HL-60/S4 treated with retinoic acid at 250 ng/mL for 4 days and 3 days (cell line): ENCODE data around the gene SPATA6L.
"Not testable (repeated sequence)": the region's sequence is repeated elsewhere in the genome, so short reads cannot be mapped to it uniquely, and the experiment has no call there.

Experiments
- in situ Hi-C: fragments of 300-500 bp; cut with MboI; formaldehyde crosslinking; loops from 2 replicates; pipeline ENCODE4 v1.7.0; 2022; ENCODE audit warnings: low sequenced_read_pairs

SPATA6L gene

DNA sequence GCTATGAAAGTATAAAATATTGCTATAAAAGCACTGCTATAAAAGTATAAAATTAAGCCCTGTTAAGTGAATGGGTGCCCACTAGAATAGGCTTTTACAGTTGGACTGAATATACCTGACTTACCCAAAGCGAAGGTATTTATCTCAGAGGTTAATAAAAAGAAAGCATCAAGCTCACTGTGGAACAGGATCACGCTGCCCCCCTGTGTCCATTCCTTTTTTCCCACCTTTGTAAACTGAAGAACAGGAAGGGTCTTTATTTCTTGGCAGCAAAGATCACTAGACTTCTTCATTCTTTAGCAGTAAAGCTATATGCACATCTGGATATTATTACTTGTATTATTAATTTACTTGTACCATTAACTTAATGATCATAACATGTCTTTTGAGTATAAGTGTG lies 26.3 kb downstream of the SPATA6L start:
- in situ Hi-C loops: no loop called here

DNA sequence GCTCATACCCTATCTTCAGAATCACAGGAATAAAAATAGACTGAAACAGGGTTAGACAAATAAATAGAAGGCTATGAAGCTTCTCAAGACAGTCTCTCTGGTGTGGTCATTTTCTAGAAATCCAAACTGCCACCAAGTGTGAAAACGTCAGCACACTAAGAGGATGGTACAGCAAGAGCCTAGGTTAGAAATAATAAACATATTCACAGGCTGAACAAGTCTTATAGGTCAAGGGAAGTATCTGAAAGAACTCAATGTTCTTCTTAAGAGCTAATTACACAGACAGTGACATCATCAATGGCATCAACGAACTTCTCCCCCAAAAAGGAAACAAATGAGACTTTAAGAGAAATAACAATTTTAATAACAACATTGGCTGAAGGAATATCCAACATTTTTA lies 26.9 kb downstream of the SPATA6L start:
- in situ Hi-C loops: no loop called here

- in situ Hi-C loops: no loop called here
Measured at GRCh38 chr9:4638968-4639367, 27.3 kb downstream of the SPATA6L start.

- in situ Hi-C loops: no loop called here
Measured at GRCh38 chr9:4630836-4631235, 35.4 kb downstream of the SPATA6L start.

- in situ Hi-C loops: no loop called here
Measured at GRCh38 chr9:4622016-4622415, 44.3 kb downstream of the SPATA6L start.

DNA sequence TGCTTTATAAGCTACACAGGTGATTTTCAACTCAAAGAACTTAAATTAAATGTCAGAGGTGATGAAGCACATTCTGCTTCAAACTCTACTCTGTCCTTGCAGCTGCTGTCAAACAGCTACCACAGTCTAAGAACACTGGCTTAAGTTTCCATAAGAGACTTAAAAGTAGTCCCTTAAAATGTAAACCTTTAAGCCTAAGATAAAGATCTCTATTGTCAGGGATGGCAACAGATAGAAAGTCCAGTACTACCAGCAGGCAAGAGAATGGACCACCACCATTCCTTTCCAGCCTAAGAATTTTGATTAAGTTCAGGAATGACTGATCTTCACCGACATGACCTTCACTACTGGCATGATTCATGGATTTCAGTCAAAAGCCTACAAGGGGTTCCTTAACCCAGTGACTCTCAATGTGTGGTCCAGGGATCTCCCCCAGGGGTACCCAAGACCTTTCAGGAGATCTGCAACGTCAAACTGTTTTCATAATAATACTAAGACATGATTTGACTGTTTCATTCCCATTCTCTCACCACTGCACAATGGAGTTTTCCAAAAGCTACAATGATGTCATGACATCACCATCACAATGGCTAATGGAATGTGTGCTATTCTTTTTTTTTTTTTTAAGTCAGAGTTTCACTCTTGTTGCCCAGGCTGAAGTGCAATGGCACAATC lies 45.3 kb downstream of the SPATA6L start:
- in situ Hi-C loops: no loop called here

DNA sequence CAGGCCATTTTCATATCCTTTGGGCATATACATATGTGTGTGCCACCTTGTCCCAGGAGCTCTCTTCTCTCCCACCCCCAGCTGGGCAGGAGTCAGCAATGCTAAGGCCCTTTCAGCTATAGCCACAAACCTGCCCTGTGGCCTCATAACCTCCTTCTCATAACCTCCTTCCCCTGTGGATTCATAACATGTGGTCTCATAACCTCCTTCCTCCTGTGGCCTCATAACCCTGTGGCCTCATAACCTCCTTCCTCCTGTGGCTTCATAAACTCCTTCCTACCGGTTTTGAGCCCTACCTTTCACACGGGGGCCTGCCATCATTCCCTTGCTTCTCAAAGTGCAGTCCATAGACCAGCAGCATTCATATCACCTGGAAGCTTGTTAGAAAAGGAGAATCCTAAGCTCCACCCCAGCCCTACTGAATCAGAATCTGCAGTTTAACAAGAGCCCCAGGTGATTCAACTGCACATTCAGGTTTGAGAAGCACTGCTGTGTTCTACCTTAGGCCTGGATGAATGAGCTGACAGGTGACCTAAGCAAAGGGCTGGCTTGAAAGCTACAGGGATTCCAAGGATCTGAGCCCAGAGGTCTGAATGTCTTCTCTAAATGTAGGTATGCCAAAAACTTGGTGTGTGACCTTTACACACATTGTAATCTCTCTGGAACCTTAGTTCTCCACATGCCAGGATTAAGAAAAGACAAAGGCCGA lies 46.1 kb downstream of the SPATA6L start:
- in situ Hi-C loops: no loop called here

GRCh38 chr9:4618700-4619099 lies 47.6 kb downstream of the SPATA6L start:
- in situ Hi-C loops: no loop called here

- in situ Hi-C loops: no loop called here
Measured at GRCh38 chr9:4617752-4618151, 48.5 kb downstream of the SPATA6L start.

DNA sequence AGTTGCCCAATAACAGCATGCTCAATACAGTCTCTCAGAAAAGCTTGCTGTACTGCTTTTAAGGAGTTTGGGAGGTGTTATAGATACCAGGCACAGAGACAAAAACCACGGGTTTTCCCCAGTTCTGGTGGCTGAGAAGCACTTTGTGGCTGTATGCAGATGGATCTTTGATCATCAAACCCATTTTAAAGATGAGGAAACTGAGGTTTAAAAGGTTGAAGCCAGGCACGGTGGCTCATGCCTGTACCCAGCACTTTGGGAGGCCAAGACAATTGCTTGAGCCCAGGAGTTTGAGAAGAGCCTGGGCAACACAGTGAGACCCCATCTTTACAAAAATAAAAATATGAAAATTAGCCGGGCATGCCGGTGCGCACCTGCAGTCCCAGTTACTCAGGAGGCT lies 50.5 kb downstream of the SPATA6L start:
- in situ Hi-C loops: no loop called here

DNA sequence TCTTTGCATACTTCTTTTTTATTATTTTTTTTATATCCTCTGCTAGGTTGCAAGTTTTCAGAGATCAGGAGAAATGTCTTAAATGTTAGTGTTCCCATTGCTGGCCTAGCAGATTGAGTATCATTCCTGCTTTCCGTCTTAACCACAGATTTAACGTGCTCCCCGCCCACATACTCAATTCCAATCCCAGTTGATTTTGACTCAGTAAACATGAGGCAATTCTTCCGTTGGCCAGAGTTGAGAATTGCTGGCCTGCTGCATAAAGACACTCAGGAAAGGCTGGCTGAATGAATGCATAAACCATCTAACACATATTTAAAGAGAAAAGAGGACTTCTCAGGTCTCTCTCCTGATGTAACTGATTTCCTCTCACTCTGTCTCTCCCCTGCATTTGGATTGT lies 51.0 kb downstream of the SPATA6L start:
- in situ Hi-C loops: no loop called here

- in situ Hi-C loops: no loop called here
Measured at GRCh38 chr9:4614627-4615026, 51.7 kb downstream of the SPATA6L start.

GRCh38 chr9:4606033-4606432 lies 60.2 kb downstream of the SPATA6L start:
- in situ Hi-C loops: not testable (repeated sequence)

- in situ Hi-C loops: no loop called here
Measured at GRCh38 chr9:4604678-4605095, 61.6 kb downstream of the SPATA6L start.

GRCh38 chr9:4603830-4604229 lies 62.5 kb downstream of the SPATA6L start:
- in situ Hi-C loops: no loop called here

GRCh38 chr9:4600368-4600767 lies 65.9 kb downstream of the SPATA6L start:
- in situ Hi-C loops: no loop called here

- in situ Hi-C loops: no loop called here
Measured at GRCh38 chr9:4596165-4596922, 69.9 kb downstream of the SPATA6L start.

DNA sequence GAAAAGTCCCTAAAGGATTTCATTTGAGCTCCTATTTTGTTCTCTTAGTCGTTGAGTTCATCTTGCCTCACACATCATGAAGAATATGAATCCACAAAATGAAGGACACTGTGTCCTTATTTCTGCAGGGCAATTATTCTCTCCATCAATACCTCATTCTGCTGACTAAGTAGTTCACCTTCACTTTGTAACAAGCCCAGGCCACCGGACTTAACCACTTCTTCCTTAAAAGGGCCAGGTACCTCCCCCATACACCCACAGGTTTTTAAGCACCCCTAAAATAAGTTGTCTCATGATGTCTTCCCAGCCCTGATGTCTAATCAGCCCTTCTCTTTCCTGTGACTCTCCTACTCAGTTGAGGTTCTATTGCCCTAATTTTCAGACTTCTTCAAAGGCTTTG lies 71.3 kb downstream of the SPATA6L start:
- in situ Hi-C loops: no loop called here

DNA sequence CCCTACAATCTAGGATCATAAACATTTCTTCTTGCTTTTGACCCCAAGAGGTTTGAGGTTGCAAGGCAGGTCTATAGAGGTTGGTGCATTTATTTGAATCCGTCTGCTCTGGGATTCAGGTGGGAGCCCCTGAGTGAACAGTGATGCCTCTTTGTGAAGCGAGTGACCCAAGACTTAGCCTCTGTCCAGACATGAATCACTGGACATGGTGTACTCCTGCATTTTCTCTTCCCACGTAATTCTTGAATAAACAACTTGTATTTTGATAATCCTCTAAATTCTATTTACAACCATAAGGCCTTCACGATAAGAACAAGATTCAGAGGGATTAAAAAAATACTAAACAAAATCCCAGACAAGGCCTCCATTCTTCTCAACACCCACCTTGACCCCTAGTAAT lies 71.7 kb downstream of the SPATA6L start:
- in situ Hi-C loops: no loop called here

- in situ Hi-C loops: no loop called here
Measured at GRCh38 chr9:4592886-4593285, 73.4 kb downstream of the SPATA6L start.

DNA sequence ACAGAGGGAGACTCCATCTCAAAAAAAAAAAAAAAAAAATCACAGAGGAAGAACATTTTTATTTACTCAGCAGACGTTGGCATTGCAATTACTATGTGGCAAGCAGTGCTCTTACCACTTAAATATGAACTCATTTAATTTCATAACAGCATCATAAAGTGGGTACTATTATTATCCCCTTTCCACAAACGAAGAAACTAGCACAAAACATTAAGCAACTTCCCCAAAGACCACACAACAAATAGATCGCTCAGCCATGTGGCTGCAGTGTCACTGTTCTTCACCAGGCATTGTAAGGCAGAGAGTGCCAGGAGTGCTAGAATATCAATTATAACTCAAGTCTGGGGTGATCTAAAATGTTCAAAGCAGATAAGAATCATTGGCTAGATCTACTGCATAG lies 74.0 kb downstream of the SPATA6L start:
- in situ Hi-C loops: no loop called here

GRCh38 chr9:4591123-4591500 lies 75.2 kb downstream of the SPATA6L start:
- in situ Hi-C loops: no loop called here
